CD4-positive, CD25-positive, alpha-beta regulatory T cell (primary cell): ENCODE data around the gene P4HA3. TPM values are rescaled to one million over a fixed set of nuclear protein-coding genes. Genes with fewer than 3 reads are reported as not detected.

Experiments used
- ATAC-seq, 2 donors: fragments of 150-1000 bp; cut with Tn5 transposase; one replicate each; pipeline ENCODE4 v1.10.0; 2021; ENCODE audit warnings: low read depth in 2 of 2, moderate number of reproducible peaks in 2 of 2, moderate library complexity in 1 of 2
- DNase-seq, 3 donors: peaks; one replicate each; pipeline versions ENCODE4 v3.0.0 to v3.0.0-alpha.2; 2012 to 2022; ENCODE audit warnings: mixed read lengths in 1 of 3
- H3K27ac ChIP-seq: one replicate; pipeline ENCODE4 v1.7.0; 2013; ENCODE audit warnings: mild to moderate bottlenecking, low read length; ENCODE audit not compliant: insufficient read depth, poor library complexity, severe bottlenecking
- H3K27me3 ChIP-seq: one replicate; pipeline ENCODE4 v1.7.0; 2013; ENCODE audit warnings: low read length; ENCODE audit not compliant: control insufficient read depth, insufficient read depth
- H3K36me3 ChIP-seq: one replicate; pipeline ENCODE4 v1.7.0; 2013; ENCODE audit warnings: mild to moderate bottlenecking, low read length, moderate library complexity; ENCODE audit not compliant: control insufficient read depth, insufficient read depth
- H3K4me1 ChIP-seq: 2 replicates; pipeline ENCODE4 v1.7.0; 2013; ENCODE audit warnings: mild to moderate bottlenecking, low read length; ENCODE audit not compliant: insufficient read depth, control insufficient read depth, poor library complexity, severe bottlenecking
- H3K4me3 ChIP-seq: one replicate; pipeline ENCODE4 v1.7.0; 2013; ENCODE audit warnings: low read depth, mild to moderate bottlenecking, low read length, moderate library complexity
- H3K9me3 ChIP-seq, 2 experiments: 1 replicate in 1 of 2; 2 replicates in 1 of 2; pipeline ENCODE4 v1.7.0; 2013; ENCODE audit warnings: low read length in 2 of 2, mild to moderate bottlenecking in 1 of 2, moderate library complexity in 1 of 2; ENCODE audit not compliant: control insufficient read depth in 2 of 2
- H3K27ac Mint-ChIP-seq, 3 donors: one replicate each; pipeline ENCODE4 v1.8.0; 2020 to 2022; ENCODE audit warnings: mild to moderate bottlenecking in 3 of 3, mixed read lengths in 3 of 3, moderate library complexity in 2 of 3
- H3K27me3 Mint-ChIP-seq: one replicate; pipeline ENCODE4 v1.8.0; 2022; ENCODE audit warnings: mild to moderate bottlenecking, mixed read lengths
- H3K36me3 Mint-ChIP-seq: one replicate; pipeline ENCODE4 v1.8.0; 2020; ENCODE audit warnings: mixed read lengths
- H3K4me1 Mint-ChIP-seq, 4 donors: one replicate each; pipeline ENCODE4 v1.8.0; 2020 to 2022; ENCODE audit warnings: mixed read lengths in 4 of 4, mild to moderate bottlenecking in 1 of 4
- H3K4me3 Mint-ChIP-seq, 4 donors: one replicate each; pipeline ENCODE4 v1.8.0; 2020 to 2022; ENCODE audit warnings: mild to moderate bottlenecking in 4 of 4, mixed read lengths in 4 of 4, moderate library complexity in 3 of 4
- H3K9me3 Mint-ChIP-seq, 7 donors: one replicate each; pipeline ENCODE4 v1.8.0; 2020 to 2022; ENCODE audit warnings: mixed read lengths in 7 of 7, mild to moderate bottlenecking in 3 of 7, moderate library complexity in 2 of 7
- polyA plus RNA-seq, 4 donors: library from polyadenylated mRNA; unstranded; fragments of 300-500 nt; fragmentation: Illumina TruSeq; gene quantifications; one replicate each; pipeline ENCODE4 v1.2.3, GENCODE V29; 2021
- total RNA-seq: library from RNA; stranded (reverse); gene quantifications from one replicate; pipeline ENCODE4 v1.2.3, GENCODE V29; 2022

Gene P4HA3
- total and polyA plus RNA-seq, 5 donors from 2014 or later = not detected

DNA sequence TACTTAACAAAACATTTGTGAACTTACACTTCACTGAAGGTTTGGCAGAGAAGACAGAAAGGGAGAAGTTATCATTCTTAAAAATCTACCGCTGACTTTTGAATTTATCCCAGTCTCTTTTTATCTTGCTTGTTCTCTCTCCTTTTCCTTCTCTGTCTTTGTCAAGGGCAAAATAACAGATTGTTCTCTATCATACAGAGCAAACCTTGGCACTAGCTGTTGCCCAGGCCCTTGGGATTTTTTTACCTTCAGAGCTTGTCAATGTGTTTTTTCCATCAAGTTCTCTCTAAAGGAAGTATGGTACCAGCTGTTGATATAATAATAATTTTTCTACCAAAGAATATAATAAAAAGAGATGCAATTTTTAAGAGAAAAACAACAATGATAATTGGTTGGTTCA lies 73.2 kb downstream of the P4HA3 start:
- Mint-ChIP-seq H3K27ac (no peak overlapping the region), H3K27me3 (no peaks in the 10 kb centered on the region), H3K9me3 (no peaks in the 10 kb centered on the region), H3K4me1 (peaks cover 0 to 1% (median under 1%) of the 10 kb centered on the region in 4 donors), H3K4me3 (no peak overlapping the region), H3K36me3 (peaks cover 35% of the 10 kb centered on the region)
- no peaks in the 10 kb centered on the region for H3K27me3 ChIP-seq
- H3K4me1 ChIP-seq = no peaks in the 10 kb centered on the region
- peaks cover 48% of the 10 kb centered on the region for H3K36me3 ChIP-seq
- H3K4me3 ChIP-seq = no peak overlapping the region
- H3K27ac ChIP-seq = no peak overlapping the region
- H3K9me3 ChIP-seq = no peaks in the 10 kb centered on the region
- DNase-seq (no peak), ATAC-seq (no peak)

DNA sequence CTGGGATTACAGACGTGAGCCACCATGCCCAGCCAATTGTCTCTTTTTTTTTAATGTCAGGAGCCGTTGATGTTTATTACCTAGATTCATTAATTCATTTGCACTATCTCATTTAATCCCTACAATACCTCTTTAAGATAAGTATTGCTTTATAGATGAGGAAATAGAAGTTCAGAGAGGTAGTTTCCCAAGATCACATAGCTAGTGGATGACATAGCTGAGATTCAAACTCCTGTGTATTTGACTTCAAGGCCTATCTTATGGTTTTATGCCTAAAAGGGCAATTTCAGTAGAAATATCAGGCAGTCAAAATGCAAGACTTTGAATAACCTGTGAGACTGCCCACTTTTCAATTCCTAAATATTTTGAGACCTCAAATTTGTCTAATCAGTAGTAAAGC lies 73.9 kb downstream of the P4HA3 start:
- Histone ChIP-seq H3K4me1 (peaks cover 4% of the 10 kb centered on the region), H3K9me3 (no peaks in the 10 kb centered on the region), H3K4me3 (no peak overlapping the region), H3K27ac (no peak overlapping the region), H3K36me3 (peaks cover 48% of the 10 kb centered on the region), H3K27me3 (no peaks in the 10 kb centered on the region)
- ATAC-seq (no peak), DNase-seq (no peak)
- no peaks in the 10 kb centered on the region for H3K27me3 Mint-ChIP-seq
- H3K36me3 Mint-ChIP-seq = peaks cover 31% of the 10 kb centered on the region
- H3K4me1 Mint-ChIP-seq = peaks cover 0 to 7% (median 2%) of the 10 kb centered on the region in 4 donors
- H3K9me3 Mint-ChIP-seq = no peaks in the 10 kb centered on the region
- H3K4me3 Mint-ChIP-seq = no peak overlapping the region
- H3K27ac Mint-ChIP-seq = no peak overlapping the region

DNA sequence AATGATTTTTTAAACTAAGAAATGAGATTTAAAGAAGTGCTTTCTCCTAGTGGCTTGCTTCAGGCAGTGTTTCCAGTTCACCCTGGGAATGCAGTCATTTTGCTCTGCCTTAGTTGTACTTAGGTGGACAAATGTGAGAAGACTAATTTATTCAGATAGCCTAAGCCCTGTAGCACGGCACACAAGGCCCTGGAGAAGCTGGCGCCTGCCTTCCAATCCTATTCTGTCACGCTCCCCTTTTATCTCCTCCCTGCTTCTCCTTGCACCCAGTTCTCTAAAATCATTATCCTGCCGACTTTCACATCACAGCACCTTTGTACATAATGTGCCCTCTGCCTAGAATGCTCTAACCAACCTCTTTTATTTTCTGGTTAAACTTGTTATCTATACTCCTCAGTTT lies 76.3 kb downstream of the P4HA3 start:
- no peak overlapping the region for H3K27ac Mint-ChIP-seq

DNA sequence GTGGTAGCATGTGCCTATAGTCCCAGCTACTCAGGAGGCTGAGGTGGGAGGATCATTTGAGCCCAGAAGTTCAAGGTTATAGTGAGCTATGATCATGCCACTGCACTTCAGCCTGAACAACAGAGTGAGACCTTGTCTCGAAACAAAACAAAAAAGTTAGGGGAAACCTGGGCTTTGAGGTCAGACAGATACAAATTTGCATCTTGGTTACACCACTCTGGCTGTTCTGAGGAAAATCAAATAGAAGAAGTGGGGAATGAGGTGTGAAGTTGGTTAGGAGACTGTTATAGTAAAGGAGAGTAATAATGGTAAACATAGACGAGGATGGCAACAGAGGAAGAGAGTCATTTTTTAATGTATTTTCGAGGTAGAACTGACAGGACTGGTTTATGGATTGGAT lies 77.8 kb downstream of the P4HA3 start:
- H3K27me3 Mint-ChIP-seq = no peaks in the 10 kb centered on the region
- no peaks in the 10 kb centered on the region for H3K9me3 ChIP-seq
- H3K27me3 ChIP-seq = no peaks in the 10 kb centered on the region
- ATAC-seq (no peak), DNase-seq (no peak)
- peaks cover 22% of the 10 kb centered on the region for H3K36me3 Mint-ChIP-seq
- no peak overlapping the region for H3K4me3 Mint-ChIP-seq
- H3K4me1 ChIP-seq = peaks cover 13% of the 10 kb centered on the region
- H3K9me3 Mint-ChIP-seq = no peaks in the 10 kb centered on the region
- peaks cover 6 to 20% (median 14%) of the 10 kb centered on the region in 4 donors for H3K4me1 Mint-ChIP-seq
- H3K27ac Mint-ChIP-seq = no peak overlapping the region
- H3K4me3 ChIP-seq = no peak overlapping the region
- peaks cover 34% of the 10 kb centered on the region for H3K36me3 ChIP-seq
- H3K27ac ChIP-seq = peak overlapping the region; percentile 29

More for the DNA sequence above, 76.3 kb downstream of the P4HA3 start:
- Mint-ChIP-seq H3K36me3 (peaks cover 26% of the 10 kb centered on the region), H3K4me1 (peaks cover 6 to 20% (median 13%) of the 10 kb centered on the region in 4 donors), H3K4me3 (no peak overlapping the region), H3K9me3 (no peaks in the 10 kb centered on the region), H3K27me3 (no peaks in the 10 kb centered on the region)
- no peaks in the 10 kb centered on the region for H3K9me3 ChIP-seq
- peaks cover 13% of the 10 kb centered on the region for H3K4me1 ChIP-seq
- ATAC-seq (no peak), DNase-seq (no peak)
- H3K4me3 ChIP-seq = no peak overlapping the region
- peaks cover 41% of the 10 kb centered on the region for H3K36me3 ChIP-seq
- no peaks in the 10 kb centered on the region for H3K27me3 ChIP-seq
- H3K27ac ChIP-seq = no peak overlapping the region

DNA sequence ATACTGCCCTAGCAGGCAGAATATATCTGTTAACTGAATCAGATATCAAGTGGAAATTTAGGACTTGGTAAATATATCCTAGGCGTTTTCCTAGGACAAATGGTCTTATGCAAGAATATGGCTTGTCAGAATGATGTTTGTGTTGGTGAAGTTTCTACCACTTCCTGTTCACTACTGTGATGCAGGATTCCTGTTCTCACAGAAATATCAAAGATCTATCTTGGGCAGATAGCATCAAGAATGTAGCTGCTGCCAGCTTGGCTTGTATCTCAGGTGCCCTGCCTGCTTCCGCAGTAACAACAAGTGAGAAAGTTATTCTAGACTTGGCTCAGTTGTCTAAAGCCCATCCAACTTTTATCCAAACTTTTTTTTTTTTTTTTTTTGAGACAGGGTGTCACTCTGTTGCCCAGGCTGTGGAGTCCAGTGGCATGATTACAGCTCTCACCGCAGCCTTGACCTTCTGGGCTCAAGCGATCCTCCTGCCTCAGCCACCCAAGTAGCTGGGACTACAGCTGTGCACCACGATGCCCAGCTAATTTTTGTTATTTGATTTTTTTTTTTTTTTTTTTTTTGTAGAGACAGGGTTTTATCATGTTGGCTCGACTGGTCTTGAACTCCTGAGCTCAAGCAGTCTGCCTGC lies 79.0 kb downstream of the P4HA3 start:
- Mint-ChIP-seq H3K27ac (peak overlapping the region in 2 of 3 donors; percentile 26 to 60), H3K4me1 (peaks cover 6 to 21% (median 17%) of the 10 kb centered on the region in 4 donors), H3K4me3 (peak overlapping the region in 1 of 4 donors; percentile 17), H3K9me3 (no peaks in the 10 kb centered on the region), H3K27me3 (no peaks in the 10 kb centered on the region), H3K36me3 (peaks cover 22% of the 10 kb centered on the region)
- Histone ChIP-seq H3K27ac (peak overlapping the region; percentile 36), H3K4me3 (peak overlapping the region; percentile 6), H3K9me3 (no peaks in the 10 kb centered on the region), H3K27me3 (no peaks in the 10 kb centered on the region), H3K36me3 (peaks cover 27% of the 10 kb centered on the region), H3K4me1 (peaks cover 13% of the 10 kb centered on the region)
- ATAC-seq (peak; percentile 79 to 89), DNase-seq (peak in 2 of 3 donors; percentile 46 to 60)

DNA sequence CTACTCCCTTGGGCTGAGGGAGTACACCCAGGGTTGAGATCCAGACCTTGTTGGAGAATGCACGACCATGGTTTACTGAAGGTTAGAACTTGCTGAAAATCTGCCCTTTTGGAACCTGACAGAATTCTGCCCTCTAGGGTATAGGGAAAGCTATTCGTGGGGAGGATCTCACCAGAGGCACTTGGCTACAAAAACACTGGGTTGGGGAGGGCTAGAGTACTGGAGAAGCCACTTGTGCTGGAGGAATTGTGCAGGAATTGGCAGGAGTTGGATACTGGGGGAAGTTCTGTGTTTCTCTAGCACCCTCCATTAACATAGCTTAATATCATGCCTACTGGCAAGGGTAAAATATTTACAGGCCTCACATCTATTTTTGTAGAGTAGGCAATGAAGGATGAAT lies 84.5 kb downstream of the P4HA3 start:
- H3K27ac Mint-ChIP-seq = peak overlapping the region in 2 of 3 donors; percentile 55 to 81
- Histone ChIP-seq H3K4me1 (peaks cover 2% of the 10 kb centered on the region), H3K36me3 (peaks cover 18% of the 10 kb centered on the region), H3K27me3 (no peaks in the 10 kb centered on the region), H3K27ac (no peak overlapping the region), H3K4me3 (no peak overlapping the region), H3K9me3 (no peaks in the 10 kb centered on the region)
- H3K4me3 Mint-ChIP-seq = no peak overlapping the region
- H3K9me3 Mint-ChIP-seq = no peaks in the 10 kb centered on the region
- ATAC-seq (no peak), DNase-seq (no peak)
- no peaks in the 10 kb centered on the region for H3K27me3 Mint-ChIP-seq
- peaks cover 2 to 23% (median 5%) of the 10 kb centered on the region in 4 donors for H3K4me1 Mint-ChIP-seq
- H3K36me3 Mint-ChIP-seq = peaks cover 38% of the 10 kb centered on the region

DNA sequence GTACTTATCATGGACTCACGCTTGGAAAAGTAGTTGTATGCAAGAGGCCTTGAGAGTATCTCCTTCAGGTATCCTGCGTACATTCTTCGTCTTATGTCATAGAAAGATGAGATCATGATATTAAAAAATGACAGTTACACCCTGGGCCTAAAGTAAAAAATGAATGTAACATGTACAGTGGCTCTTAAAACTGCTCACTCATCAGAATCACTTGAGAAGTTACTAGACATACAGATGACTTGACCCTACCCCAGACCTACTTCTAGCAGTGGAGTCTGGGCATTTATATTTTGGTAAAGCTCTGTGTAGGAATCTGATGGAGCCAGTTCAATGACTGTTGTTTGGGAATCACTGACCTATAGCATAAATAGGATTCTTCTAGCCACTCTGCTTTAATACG lies 85.9 kb downstream of the P4HA3 start:
- Histone ChIP-seq H3K27me3 (no peaks in the 10 kb centered on the region), H3K36me3 (peaks cover 11% of the 10 kb centered on the region), H3K9me3 (no peaks in the 10 kb centered on the region), H3K27ac (no peak overlapping the region), H3K4me1 (no peaks in the 10 kb centered on the region), H3K4me3 (no peak overlapping the region)
- ATAC-seq (no peak), DNase-seq (no peak)
- H3K9me3 Mint-ChIP-seq = no peaks in the 10 kb centered on the region
- H3K4me1 Mint-ChIP-seq = peaks cover 0 to 20% (median under 1%) of the 10 kb centered on the region in 4 donors
- H3K4me3 Mint-ChIP-seq = no peak overlapping the region
- no peak overlapping the region for H3K27ac Mint-ChIP-seq
- H3K36me3 Mint-ChIP-seq = peaks cover 34% of the 10 kb centered on the region
- no peaks in the 10 kb centered on the region for H3K27me3 Mint-ChIP-seq

DNA sequence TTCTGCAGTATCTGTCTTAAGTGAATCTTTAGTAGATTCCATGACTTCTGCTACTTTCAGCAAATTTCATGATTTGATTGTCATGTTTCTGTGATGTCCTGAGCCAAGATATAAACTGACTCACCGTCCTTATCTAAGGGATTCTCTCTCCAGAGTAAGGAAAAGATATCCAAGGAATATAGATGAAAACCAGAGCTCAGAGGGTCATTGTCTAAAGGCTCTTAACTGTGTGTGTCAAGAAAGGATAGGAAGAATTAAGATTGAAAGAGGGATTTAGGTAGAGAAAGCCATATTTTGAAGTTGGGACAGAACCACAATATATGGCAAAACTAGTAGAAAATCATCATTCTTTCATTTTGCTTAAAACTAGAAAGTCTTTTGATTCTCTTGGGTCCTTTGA lies 89.6 kb downstream of the P4HA3 start:
- H3K27ac Mint-ChIP-seq = no peak overlapping the region
- no peak for ATAC-seq
- no peaks in the 10 kb centered on the region for H3K27me3 ChIP-seq
- no peaks in the 10 kb centered on the region for H3K4me1 ChIP-seq
- no peaks in the 10 kb centered on the region for H3K9me3 ChIP-seq
- H3K36me3 ChIP-seq = peaks cover 7% of the 10 kb centered on the region
- no peak overlapping the region for H3K27ac ChIP-seq
- peaks cover 0 to 7% (median under 1%) of the 10 kb centered on the region in 4 donors for H3K4me1 Mint-ChIP-seq
- no peak overlapping the region for H3K4me3 ChIP-seq
- no peaks in the 10 kb centered on the region for H3K27me3 Mint-ChIP-seq
- H3K36me3 Mint-ChIP-seq = peaks cover 18% of the 10 kb centered on the region
- no peak overlapping the region for H3K4me3 Mint-ChIP-seq
- no peak for DNase-seq
- H3K9me3 Mint-ChIP-seq = peaks cover 0 to 3% (median 0%) of the 10 kb centered on the region in 7 donors
